Hepatocyte (in vitro differentiated cells): ENCODE data around the gene TMEM185B.
"Not testable (repeated sequence)": the region's sequence is repeated elsewhere in the genome, so short reads cannot be mapped to it uniquely, and the experiment has no call there.

ENCODE experiments used
- EZH2 ChIP-seq: fragments of 200-600 bp; sonication (generic); IDR thresholded peaks from 2 replicates; pipeline ENCODE4 v1.6.1; 2016; ENCODE audit warnings: antibody characterized with exemption, mild to moderate bottlenecking, borderline replicate concordance
- EZH2phosphoT487 ChIP-seq: fragments of 200-600 bp; sonication (generic); IDR thresholded peaks from one replicate; pipeline ENCODE4 v1.6.1; 2018; ENCODE audit warnings: antibody characterized with exemption, mild to moderate bottlenecking, low read depth, moderate library complexity; ENCODE audit not compliant: unreplicated experiment, severe bottlenecking
- TF ChIP-seq, protein P1 (sequence below): fragments of 200-600 bp; sonication (generic); IDR thresholded peaks from 2 replicates; pipeline ENCODE4 v1.5.1; 2016; ENCODE audit warnings: antibody characterized with exemption, mild to moderate bottlenecking; ENCODE audit not compliant: poor library complexity

DNA sequence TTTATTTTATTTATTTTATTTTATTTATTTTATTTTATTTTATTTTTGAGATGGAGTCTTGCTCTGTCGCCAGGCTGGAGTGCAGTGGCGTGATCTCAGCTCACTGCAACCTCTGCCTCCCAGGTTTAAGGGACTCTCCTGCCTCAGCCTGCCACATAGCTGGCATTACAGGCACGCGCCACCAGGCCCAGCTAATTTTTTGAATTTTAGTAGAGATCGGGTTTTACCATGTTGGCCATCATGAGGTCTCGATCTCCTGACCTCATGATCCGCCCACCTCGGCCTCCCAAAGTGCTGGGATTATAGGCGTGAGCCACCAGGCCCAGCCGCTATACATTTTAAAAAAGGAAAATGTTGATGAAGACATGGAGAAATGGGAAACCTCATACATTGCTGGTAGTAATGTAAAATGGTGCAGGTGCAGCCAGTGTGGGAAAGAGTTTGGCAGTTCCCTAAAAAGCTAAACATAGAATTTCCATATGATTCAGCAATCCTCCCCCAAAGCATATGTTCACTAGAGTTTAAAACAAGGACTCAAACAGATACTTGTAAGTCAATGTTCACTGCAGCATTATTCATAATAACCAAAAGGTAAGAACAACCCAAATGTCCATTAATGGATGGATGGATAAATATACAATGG lies 23.3 kb downstream of the TMEM185B start:
- TF ChIP-seq, protein P1, sequence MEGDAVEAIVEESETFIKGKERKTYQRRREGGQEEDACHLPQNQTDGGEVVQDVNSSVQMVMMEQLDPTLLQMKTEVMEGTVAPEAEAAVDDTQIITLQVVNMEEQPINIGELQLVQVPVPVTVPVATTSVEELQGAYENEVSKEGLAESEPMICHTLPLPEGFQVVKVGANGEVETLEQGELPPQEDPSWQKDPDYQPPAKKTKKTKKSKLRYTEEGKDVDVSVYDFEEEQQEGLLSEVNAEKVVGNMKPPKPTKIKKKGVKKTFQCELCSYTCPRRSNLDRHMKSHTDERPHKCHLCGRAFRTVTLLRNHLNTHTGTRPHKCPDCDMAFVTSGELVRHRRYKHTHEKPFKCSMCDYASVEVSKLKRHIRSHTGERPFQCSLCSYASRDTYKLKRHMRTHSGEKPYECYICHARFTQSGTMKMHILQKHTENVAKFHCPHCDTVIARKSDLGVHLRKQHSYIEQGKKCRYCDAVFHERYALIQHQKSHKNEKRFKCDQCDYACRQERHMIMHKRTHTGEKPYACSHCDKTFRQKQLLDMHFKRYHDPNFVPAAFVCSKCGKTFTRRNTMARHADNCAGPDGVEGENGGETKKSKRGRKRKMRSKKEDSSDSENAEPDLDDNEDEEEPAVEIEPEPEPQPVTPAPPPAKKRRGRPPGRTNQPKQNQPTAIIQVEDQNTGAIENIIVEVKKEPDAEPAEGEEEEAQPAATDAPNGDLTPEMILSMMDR, result not testable (repeated sequence)
- not testable (repeated sequence) for TF ChIP-seq EZH2phosphoT487, EZH2
